DOHH2 (cell line): Measurements from ENCODE around the gene SOX5.
"Not testable (repeated sequence)": the region's sequence is repeated elsewhere in the genome, so short reads cannot be mapped to it uniquely, and the experiment has no call there.

Source experiments
- H3F3A ChIP-seq: fragments of 200-600 bp; sonication (generic), shearing (Covaris generic); 2 replicates; pipeline ENCODE4 v1.6.0; 2016; ENCODE audit warnings: antibody characterized with exemption, mild to moderate bottlenecking; ENCODE audit not compliant: control insufficient read depth, insufficient read depth
- H3K27ac ChIP-seq: fragments of 200-600 bp; sonication (generic); 2 replicates; pipeline ENCODE4 v1.5.1; 2014; ENCODE audit warnings: low read depth, mild to moderate bottlenecking, low read length, moderate library complexity
- H3K27me3 ChIP-seq: fragments of 200-600 bp; sonication (generic); 2 replicates; pipeline ENCODE4 v1.6.1; 2014; ENCODE audit warnings: mild to moderate bottlenecking, low read length, mixed read lengths; ENCODE audit not compliant: control insufficient read depth
- H3K36me3 ChIP-seq: fragments of 200-600 bp; sonication (generic); 2 replicates; pipeline ENCODE4 v1.6.1; 2014; ENCODE audit warnings: mild to moderate bottlenecking, low read length, moderate library complexity, mixed read lengths; ENCODE audit not compliant: control insufficient read depth
- H3K4me1 ChIP-seq: fragments of 200-600 bp; sonication (generic); 2 replicates; pipeline ENCODE4 v1.6.1; 2014; ENCODE audit warnings: mild to moderate bottlenecking, low read length, mixed read lengths; ENCODE audit not compliant: control insufficient read depth
- H3K4me2 ChIP-seq: fragments of 200-600 bp; sonication (generic); 2 replicates; pipeline ENCODE4 v1.6.0; 2014; ENCODE audit warnings: mild to moderate bottlenecking, low read length, moderate library complexity
- H3K4me3 ChIP-seq: fragments of 200-600 bp; sonication (generic); 2 replicates; pipeline ENCODE4 v1.5.1; 2014; ENCODE audit warnings: mild to moderate bottlenecking, low read length, mixed read lengths
- H3K79me2 ChIP-seq: fragments of 200-600 bp; sonication (generic); 2 replicates; pipeline ENCODE4 v1.6.1; 2014; ENCODE audit warnings: mild to moderate bottlenecking, low read length, mixed read lengths; ENCODE audit not compliant: control insufficient read depth
- H3K9me2 ChIP-seq: fragments of 200-600 bp; sonication (generic); replicated peaks from 2 replicates; pipeline ENCODE4 v1.6.1; 2014; ENCODE audit warnings: mild to moderate bottlenecking, low read length, mixed read lengths; ENCODE audit not compliant: control insufficient read depth
- H3K9me3 ChIP-seq: fragments of 200-600 bp; sonication (generic); 2 replicates; pipeline ENCODE4 v1.6.1; 2014; ENCODE audit warnings: antibody characterized with exemption, low read length, mixed read lengths; ENCODE audit not compliant: control insufficient read depth, insufficient read depth
- H4K20me1 ChIP-seq: fragments of 200-600 bp; sonication (generic); 2 replicates; pipeline ENCODE4 v1.6.0; 2014; ENCODE audit warnings: low read depth, mild to moderate bottlenecking, antibody characterized with exemption, low read length, moderate library complexity; ENCODE audit not compliant: control insufficient read depth, insufficient read depth
- CTCF ChIP-seq: fragments of 200-600 bp; sonication (generic); IDR thresholded peaks from one replicate; pipeline ENCODE4 v1.5.1; 2014; ENCODE audit warnings: antibody characterized with exemption, mild to moderate bottlenecking, low read depth, low read length; ENCODE audit not compliant: poor library complexity, severe bottlenecking
- EZH2phosphoT487 ChIP-seq: fragments of 200-600 bp; sonication (generic); IDR thresholded peaks from 2 replicates; pipeline ENCODE4 v1.6.1; 2017; ENCODE audit warnings: borderline replicate concordance, mild to moderate bottlenecking, antibody characterized with exemption, low read length, moderate library complexity, mixed read lengths

The SOX5 gene

GRCh38 chr12:23510484-23510883 lies 439.0 kb downstream of the SOX5 start:
- Histone ChIP-seq H3K9me2 (no peaks in the 10 kb centered on the region), H3K27me3 (no peaks in the 10 kb centered on the region), H3K9me3 (no peaks in the 10 kb centered on the region), H3K27ac (no peak overlapping the region), H3K36me3 (no peaks in the 10 kb centered on the region), H3K79me2 (no peaks in the 10 kb centered on the region), H3K4me2 (no peak overlapping the region), H3K4me1 (no peaks in the 10 kb centered on the region), H3F3A (no peaks in the 10 kb centered on the region), H3K4me3 (no peak overlapping the region), H4K20me1 (no peaks in the 10 kb centered on the region)
- TF ChIP-seq EZH2phosphoT487 (no peak), CTCF (no peak)

GRCh38 chr12:23509832-23510231 lies 439.6 kb downstream of the SOX5 start:
- H3K4me3 ChIP-seq, H3F3A ChIP-seq, H3K4me2 ChIP-seq, H3K27me3 ChIP-seq, H4K20me1 ChIP-seq, H3K27ac ChIP-seq, H3K9me2 ChIP-seq, H3K79me2 ChIP-seq, H3K4me1 ChIP-seq, H3K9me3 ChIP-seq, H3K36me3 ChIP-seq: not testable (repeated sequence)

GRCh38 chr12:23507785-23508184 lies 441.7 kb downstream of the SOX5 start:
- not testable (repeated sequence) for H3K4me1 ChIP-seq, H3K9me3 ChIP-seq, H3F3A ChIP-seq, H3K27ac ChIP-seq, H3K4me2 ChIP-seq, H3K9me2 ChIP-seq, H4K20me1 ChIP-seq, H3K36me3 ChIP-seq, H3K27me3 ChIP-seq, H3K79me2 ChIP-seq, H3K4me3 ChIP-seq

- not testable (repeated sequence) for H3F3A ChIP-seq, H3K27me3 ChIP-seq, H3K36me3 ChIP-seq, H4K20me1 ChIP-seq, H3K4me1 ChIP-seq, H3K27ac ChIP-seq, H3K4me3 ChIP-seq, H3K79me2 ChIP-seq, H3K9me3 ChIP-seq, H3K4me2 ChIP-seq, H3K9me2 ChIP-seq
These were observed 443.7 kb downstream of the SOX5 start for GRCh38 chr12:23505736-23506135.

GRCh38 chr12:23504641-23505399 lies 444.6 kb downstream of the SOX5 start:
- Histone ChIP-seq H4K20me1 (no peaks in the 10 kb centered on the region), H3F3A (no peaks in the 10 kb centered on the region), H3K27me3 (no peaks in the 10 kb centered on the region), H3K36me3 (no peaks in the 10 kb centered on the region), H3K79me2 (no peaks in the 10 kb centered on the region), H3K4me1 (no peaks in the 10 kb centered on the region), H3K9me3 (no peaks in the 10 kb centered on the region), H3K9me2 (no peaks in the 10 kb centered on the region), H3K4me3 (no peak overlapping the region), H3K4me2 (no peak overlapping the region), H3K27ac (no peak overlapping the region)
- no peak for TF ChIP-seq CTCF
- TF ChIP-seq EZH2phosphoT487: no peak
